Medulla oblongata (tissue), 1 donor: ENCODE measurements around the gene ADSS2.
"Not testable (repeated sequence)": the region's sequence is repeated elsewhere in the genome, so short reads cannot be mapped to it uniquely, and the experiment has no call there.

Experiments used
- DNase-seq: peaks from one replicate; pipeline ENCODE4 v3.0.0-alpha.2; 2015; ENCODE audit errors: extremely low spot score

Gene ADSS2

GRCh38 chr1:244395965-244396364 is 55.7 kb downstream of the ADSS2 start:
- DNase-seq: no peak

- no peak for DNase-seq
Measured at GRCh38 chr1:244394826-244395765, 56.6 kb downstream of the ADSS2 start.

GRCh38 chr1:244394346-244394745 is 57.4 kb downstream of the ADSS2 start:
- DNase-seq: no peak

- no peak for DNase-seq
Measured at GRCh38 chr1:244393604-244394176, 58.0 kb downstream of the ADSS2 start.

GRCh38 chr1:244391761-244392160 is 59.9 kb downstream of the ADSS2 start:
- DNase-seq: no peak

- peak; percentile 18 for DNase-seq
Measured at GRCh38 chr1:244388961-244389360, 62.7 kb downstream of the ADSS2 start.

- DNase-seq: no peak
Measured at GRCh38 chr1:244387415-244387814, 64.3 kb downstream of the ADSS2 start.

- DNase-seq: no peak
Measured at GRCh38 chr1:244386595-244386994, 65.1 kb downstream of the ADSS2 start.

- no peak for DNase-seq
Measured at GRCh38 chr1:244384066-244384465, 67.6 kb downstream of the ADSS2 start.

GRCh38 chr1:244383278-244383884 is 68.3 kb downstream of the ADSS2 start:
- no peak for DNase-seq

- no peak for DNase-seq
Measured at GRCh38 chr1:244381878-244382565, 69.7 kb downstream of the ADSS2 start.

- no peak for DNase-seq
Measured at GRCh38 chr1:244376126-244376525, 75.6 kb downstream of the ADSS2 start.

GRCh38 chr1:244375051-244375450 is 76.7 kb downstream of the ADSS2 start:
- no peak for DNase-seq

- not testable (repeated sequence) for DNase-seq
Measured at GRCh38 chr1:244374484-244374883, 77.2 kb downstream of the ADSS2 start.

GRCh38 chr1:244371242-244372141 is 80.2 kb downstream of the ADSS2 start:
- no peak for DNase-seq

- no peak for DNase-seq
Measured at GRCh38 chr1:244370060-244370637, 81.6 kb downstream of the ADSS2 start.

GRCh38 chr1:244369256-244370057 is 82.3 kb downstream of the ADSS2 start:
- DNase-seq: no peak

GRCh38 chr1:244368279-244368678 is 83.4 kb downstream of the ADSS2 start:
- DNase-seq: no peak

- DNase-seq: no peak
Measured at GRCh38 chr1:244367399-244368114, 84.2 kb downstream of the ADSS2 start.
